A549 (cell line): ENCODE results near the gene IFI30. TPM values are rescaled to one million over a fixed set of nuclear protein-coding genes. Genes with fewer than 3 reads are reported as not detected.
A peak's percentile ranks its signal among the peaks of the same experiment; 100 is the strongest.

ENCODE experiments used
- ATAC-seq, 2 experiments: fragments of 200-7000 bp in 1 of 2; fragments of >200 bp in 1 of 2; cut with Nextera tagmentation in 1 of 2; cut with Tn5 transposase in 1 of 2; 3 replicates each; pipeline versions ENCODE4 v1.8.0 to v1.9.1; 2018 to 2020; ENCODE audit warnings: mild to moderate bottlenecking in 1 of 2, moderate library complexity in 1 of 2
- CTCF ChIA-PET: fragments of 300-600 bp; sonication (Branson Sonifier 250); formaldehyde crosslinking; extraction: SDS; loops from one replicate; lab custom pipeline; 2021; ENCODE audit warnings: antibody characterized with exemption, inconsistent platforms; lab: Yijun Ruan, JAX
- POLR2A ChIA-PET: fragments of 350-600 bp; formaldehyde crosslinking; extraction: SDS; loops from one replicate; lab custom pipeline; 2021; ENCODE audit warnings: antibody characterized with exemption, inconsistent platforms; lab: Yijun Ruan, JAX
- DNase-seq, 2 experiments: peaks; one replicate each; pipeline versions ENCODE4 v3.0.0 to v3.0.0-alpha.2; 2011 to 2016; ENCODE audit warnings: low read depth in 1 of 2, low spot score in 1 of 2
- FAIRE-seq: peaks from 2 replicates; lab custom pipeline; 2011; peaks lifted over from hg19 to GRCh38; lab: Jason Lieb, UNC
- H3K27ac ChIP-seq, 2 experiments: fragments of >200 bp; sonication (Bioruptor Twin); formaldehyde crosslinking; 3 replicates each; pipeline ENCODE4 v1.5.1; 2016 to 2017
- H3K4me1 ChIP-seq: fragments of >200 bp; sonication (Bioruptor Twin); formaldehyde crosslinking; 3 replicates; pipeline ENCODE4 v1.6.1; 2016
- H3K4me2 ChIP-seq: fragments of >200 bp; sonication (Bioruptor Twin); formaldehyde crosslinking; 3 replicates; pipeline ENCODE4 v1.6.1; 2016
- H3K4me3 ChIP-seq: fragments of >200 bp; sonication (Bioruptor Twin); formaldehyde crosslinking; 3 replicates; pipeline ENCODE4 v1.5.1; 2016
- H3K9me3 ChIP-seq: fragments of >200 bp; sonication (Bioruptor Twin); formaldehyde crosslinking; 3 replicates; pipeline ENCODE4 v1.6.1; 2016
- EHF ChIP-seq: fragments of 250-450 bp; sonication (Bioruptor Pico); IDR thresholded peaks from 2 replicates; pipeline ENCODE4 v1.5.0; 2020; ENCODE audit warnings: mild to moderate bottlenecking
- ESRRA ChIP-seq: fragments of 150-350 bp; IDR thresholded peaks from 2 replicates; pipeline ENCODE4 v1.6.1; 2014; ENCODE audit warnings: mild to moderate bottlenecking, low read length, borderline replicate concordance
- GATA3 ChIP-seq: IDR thresholded peaks from 2 replicates; pipeline ENCODE4 v1.6.1; 2012; ENCODE audit warnings: borderline replicate concordance
- HDAC2 ChIP-seq: fragments of 200-600 bp; sonication (generic); IDR thresholded peaks from 2 replicates; pipeline ENCODE4 v1.6.1; 2016
- HEYL ChIP-seq: fragments of 250-450 bp; sonication (Bioruptor Pico); IDR thresholded peaks from 2 replicates; pipeline ENCODE4 v1.8.0; 2021; ENCODE audit warnings: mild to moderate bottlenecking, moderate library complexity
- JUN ChIP-seq, 2 experiments: fragments of >200 bp; sonication (Bioruptor Twin); formaldehyde crosslinking; IDR thresholded peaks; 2 replicates in 1 of 2; 3 replicates in 1 of 2; pipeline ENCODE4 v1.6.1; 2016 to 2017
- KDM1A ChIP-seq: fragments of 200-600 bp; sonication (generic); IDR thresholded peaks from 2 replicates; pipeline ENCODE4 v1.6.1; 2016; ENCODE audit warnings: low read depth, mild to moderate bottlenecking
- KDM5A ChIP-seq: fragments of 200-600 bp; sonication (generic); IDR thresholded peaks from 2 replicates; pipeline ENCODE4 v1.6.1; 2016; ENCODE audit warnings: antibody characterized with exemption, mild to moderate bottlenecking
- RAD21 ChIP-seq, 2 experiments: fragments of >200 bp in 1 of 2; sonication (Bioruptor Twin) in 1 of 2; formaldehyde crosslinking in 1 of 2; IDR thresholded peaks in 1 of 2; conservative IDR thresholded peaks in 1 of 2; 2 replicates in 1 of 2; 3 replicates in 1 of 2; pipeline ENCODE4 v1.6.1; 2012 to 2018; ENCODE audit warnings: inconsistent platforms in 1 of 2
- RFX5 ChIP-seq: fragments of 450-650 bp; IDR thresholded peaks from 2 replicates; pipeline ENCODE4 v1.7.1; 2014; ENCODE audit warnings: antibody characterized with exemption, mild to moderate bottlenecking, moderate library complexity
- RNF2 ChIP-seq: fragments of 200-600 bp; sonication (generic); IDR thresholded peaks from 2 replicates; pipeline ENCODE4 v1.6.1; 2016; ENCODE audit warnings: low read depth, mild to moderate bottlenecking, antibody characterized with exemption, moderate library complexity, borderline replicate concordance
- ZC3H11A ChIP-seq: fragments of 450-650 bp; IDR thresholded peaks from 2 replicates; pipeline ENCODE4 v1.6.1; 2014; ENCODE audit warnings: antibody characterized with exemption, mild to moderate bottlenecking
- ZFP36 ChIP-seq: fragments of 450-650 bp; IDR thresholded peaks from 2 replicates; pipeline ENCODE4 v1.6.1; 2014; ENCODE audit warnings: borderline replicate concordance; ENCODE audit not compliant: partially characterized antibody
- WGBS: methylation state at CpG from one replicate; pipeline ENCODE4 v1.1.6; 2017; ENCODE audit errors: missing lambda C conversion rate; 5-methylcytosine and 5-hydroxymethylcytosine counted together
- polyA plus RNA-seq, 4 experiments: library from polyadenylated mRNA; depleted of rRNA in 3 of 4; stranded (reverse); fragments of >200 nt; fragmentation: RNase III in 1 of 4; extraction: RNeasy Plus Mini Kit Qiagen cat#74134 plus additional on column Dnase treatment in 1 of 4; gene quantifications; 2 replicates in 3 of 4; 3 replicates in 1 of 4; pipeline ENCODE4 v1.2.3, GENCODE V29; 2011 to 2017
- TF ChIP-seq, protein P1 (sequence below): fragments of >200 bp; sonication (Bioruptor Twin); formaldehyde crosslinking; IDR thresholded peaks from 3 replicates; pipeline ENCODE4 v1.6.1; 2016
- TF ChIP-seq, protein P2 (sequence below): IDR thresholded peaks from 2 replicates; pipeline ENCODE4 v1.6.1; 2012
- TF ChIP-seq, protein P3 (sequence below): fragments of 150-350 bp; IDR thresholded peaks from 2 replicates; pipeline ENCODE4 v1.6.1; 2014; ENCODE audit warnings: low read depth, mild to moderate bottlenecking, low read length

The IFI30 gene
- polyA plus RNA-seq, 2 of the 4 experiments (the other 2 are of a cell fraction) = 11.2 to 13.5 TPM

DNA sequence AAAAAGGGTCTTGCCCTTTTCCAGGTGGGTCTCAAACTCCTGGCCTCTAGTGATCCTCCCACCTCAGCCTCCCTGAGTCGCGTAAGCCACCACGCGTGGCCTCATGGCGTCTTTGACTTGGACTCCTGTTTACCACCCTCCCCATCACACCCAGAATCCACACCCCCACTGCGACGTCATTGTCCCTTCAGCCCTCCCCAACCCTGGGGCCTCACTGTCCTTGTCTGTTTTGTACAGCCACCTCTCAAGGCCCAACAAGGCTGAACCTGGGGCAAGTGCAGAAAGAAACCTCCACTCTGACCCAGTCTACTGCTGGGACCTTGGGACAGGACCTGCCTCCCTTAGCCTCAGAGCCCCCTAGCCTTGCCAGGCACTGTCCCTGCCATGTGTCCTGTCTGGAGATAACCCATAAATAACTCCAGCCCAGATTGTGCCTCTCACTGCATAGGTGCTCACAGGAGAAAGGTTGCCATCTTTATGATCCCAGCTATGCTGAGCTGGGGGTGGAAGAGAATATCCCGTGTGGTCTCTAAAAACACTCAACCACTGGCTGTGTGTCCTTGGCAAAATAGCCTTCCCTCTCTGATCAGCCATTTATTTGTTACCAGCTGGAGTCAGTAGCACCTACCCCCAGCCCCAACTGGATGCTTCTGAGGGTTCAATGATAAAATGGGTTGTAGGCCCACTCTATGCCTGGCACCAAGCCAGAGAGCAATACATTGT, 1.8 kb upstream of the IFI30 start:
- ChIA-PET CTCF (interaction anchor here (0.6 to 3.9 kb wide), 4 partner anchors 11 to 170 kb away, joined by 3 to 20 read pairs (median 4); no protein-coding TSS in a partner anchor), POLR2A (no interaction called here)
- no peak for TF ChIP-seq KDM1A
- TF ChIP-seq ESRRA = no peak
- TF ChIP-seq HDAC2 = no peak
- TF ChIP-seq ZC3H11A = no peak
- no peak for TF ChIP-seq KDM5A
- peak; percentile 49 for TF ChIP-seq ZFP36
- no peak for TF ChIP-seq RFX5
- ATAC-seq = no peak
- Histone ChIP-seq H3K4me3 (no peak overlapping the region), H3K4me2 (no peak overlapping the region), H3K4me1 (peaks cover 4% of the 10 kb centered on the region; the same call in 1 of the 3 replicates), H3K9me3 (no peaks in the 10 kb centered on the region), H3K27ac (no peak overlapping the region)
- WGBS = 94% methylated on average over 8 of the region's 8 CpGs
- FAIRE-seq = no peak
- DNase-seq = no peak

DNA sequence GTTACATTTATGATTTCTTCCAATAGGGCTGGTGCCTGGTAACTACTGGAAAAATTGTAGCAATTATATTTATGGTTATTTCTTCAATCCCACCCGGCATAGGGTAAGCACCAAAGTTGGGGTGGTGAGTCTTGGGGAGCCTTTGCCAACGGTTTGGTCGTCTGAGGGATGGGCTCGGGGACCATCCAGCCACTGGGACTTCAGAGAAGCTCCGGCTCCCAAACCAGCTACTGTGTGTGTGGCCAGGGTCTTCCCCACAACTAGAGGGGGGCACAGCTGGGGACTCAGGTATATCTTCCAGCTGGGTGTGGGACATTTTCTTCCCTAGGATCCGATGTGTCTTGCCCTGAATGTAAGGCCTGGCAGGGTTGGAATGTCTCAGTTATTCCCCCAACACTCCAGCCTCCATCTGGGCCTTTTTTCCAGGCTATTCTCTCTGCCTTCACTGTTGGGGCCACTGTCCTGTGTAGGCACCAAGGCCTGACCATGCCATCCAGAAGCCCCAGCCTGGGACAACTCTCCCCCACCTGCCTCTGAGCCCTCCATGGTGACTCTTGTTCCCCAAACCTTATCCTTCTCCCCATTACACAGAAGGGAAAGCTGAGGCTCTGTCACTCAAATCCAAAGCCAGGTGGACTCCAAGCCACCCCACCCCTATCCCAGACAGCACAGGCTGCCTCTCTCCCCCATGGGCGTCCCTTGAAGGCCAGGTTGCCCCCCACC, 1.1 kb upstream of the IFI30 start:
- no peak overlapping the region for H3K4me2 ChIP-seq
- TF ChIP-seq JUN (IDR thresholded peaks at IDR 0.05) = no peak
- TF ChIP-seq, protein P1, sequence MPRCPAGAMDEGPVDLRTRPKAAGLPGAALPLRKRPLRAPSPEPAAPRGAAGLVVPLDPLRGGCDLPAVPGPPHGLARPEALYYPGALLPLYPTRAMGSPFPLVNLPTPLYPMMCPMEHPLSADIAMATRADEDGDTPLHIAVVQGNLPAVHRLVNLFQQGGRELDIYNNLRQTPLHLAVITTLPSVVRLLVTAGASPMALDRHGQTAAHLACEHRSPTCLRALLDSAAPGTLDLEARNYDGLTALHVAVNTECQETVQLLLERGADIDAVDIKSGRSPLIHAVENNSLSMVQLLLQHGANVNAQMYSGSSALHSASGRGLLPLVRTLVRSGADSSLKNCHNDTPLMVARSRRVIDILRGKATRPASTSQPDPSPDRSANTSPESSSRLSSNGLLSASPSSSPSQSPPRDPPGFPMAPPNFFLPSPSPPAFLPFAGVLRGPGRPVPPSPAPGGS = no peak
- TF ChIP-seq, protein P2, sequence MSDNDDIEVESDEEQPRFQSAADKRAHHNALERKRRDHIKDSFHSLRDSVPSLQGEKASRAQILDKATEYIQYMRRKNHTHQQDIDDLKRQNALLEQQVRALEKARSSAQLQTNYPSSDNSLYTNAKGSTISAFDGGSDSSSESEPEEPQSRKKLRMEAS = no peak
- TF ChIP-seq, protein P3, sequence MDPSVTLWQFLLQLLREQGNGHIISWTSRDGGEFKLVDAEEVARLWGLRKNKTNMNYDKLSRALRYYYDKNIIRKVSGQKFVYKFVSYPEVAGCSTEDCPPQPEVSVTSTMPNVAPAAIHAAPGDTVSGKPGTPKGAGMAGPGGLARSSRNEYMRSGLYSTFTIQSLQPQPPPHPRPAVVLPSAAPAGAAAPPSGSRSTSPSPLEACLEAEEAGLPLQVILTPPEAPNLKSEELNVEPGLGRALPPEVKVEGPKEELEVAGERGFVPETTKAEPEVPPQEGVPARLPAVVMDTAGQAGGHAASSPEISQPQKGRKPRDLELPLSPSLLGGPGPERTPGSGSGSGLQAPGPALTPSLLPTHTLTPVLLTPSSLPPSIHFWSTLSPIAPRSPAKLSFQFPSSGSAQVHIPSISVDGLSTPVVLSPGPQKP = no peak
- no peak for TF ChIP-seq EHF
- TF ChIP-seq, all 56 proteins: peak for 0
- Histone ChIP-seq H3K9me3 (no peaks in the 10 kb centered on the region), H3K4me1 (peaks cover 4% of the 10 kb centered on the region; the same call in 1 of the 3 replicates), H3K4me3 (no peak overlapping the region), H3K27ac (no peak overlapping the region; a peak in 1 of 6 replicates)
- CTCF ChIA-PET = interaction anchor here (3.9 kb wide), 1 partner anchor 11 kb away, joined by 20 read pairs; no protein-coding TSS in a partner anchor
- WGBS = 90% methylated on average over 6 of the region's 7 CpGs
- no peak for ATAC-seq
- DNase-seq = no peak
- no peak for FAIRE-seq
- POLR2A ChIA-PET = no interaction called here

DNA sequence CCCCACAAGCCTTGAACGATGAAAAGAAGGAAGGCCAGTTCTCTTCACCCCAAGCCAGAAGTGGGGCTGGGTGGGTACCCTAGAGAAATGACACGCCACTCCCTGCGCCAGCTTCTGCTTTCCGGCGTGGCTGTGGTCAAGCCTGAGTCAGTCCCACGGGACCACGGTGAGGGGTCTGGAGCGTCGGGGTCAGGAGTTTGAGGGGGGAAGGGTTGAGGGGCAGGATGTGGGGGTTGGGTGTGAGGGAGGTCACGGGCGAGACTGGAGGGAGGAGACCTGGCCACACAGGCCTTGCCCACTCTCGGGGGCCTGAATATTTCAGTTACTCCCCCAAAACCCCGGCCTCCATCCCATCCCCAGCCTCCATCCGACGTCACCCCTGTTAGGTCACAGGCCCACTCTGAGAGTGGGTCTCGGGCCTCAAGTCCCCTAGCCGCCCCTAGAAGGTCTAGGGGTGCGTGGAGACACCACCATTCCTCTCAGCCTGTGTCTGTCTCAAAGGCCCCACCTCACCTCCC, 500 bp upstream of the IFI30 start:
- TF ChIP-seq RNF2 (no peak), HEYL (CRISPR knock-in tag) (no peak), GATA3 (no peak), RAD21 (conservative IDR thresholded peaks at IDR 0.05 in 1 of 2, IDR thresholded peaks at IDR 0.05 in 1 of 2) (no peak)
- TF ChIP-seq, all 56 proteins: peak for 0
- H3K9me3 ChIP-seq = no peaks in the 10 kb centered on the region
- H3K4me3 ChIP-seq = peak overlapping the region; percentile 62; the same call in 2 of the 3 replicates
- 58% methylated on average over 9 of the region's 18 CpGs for WGBS
- FAIRE-seq (no peak), ATAC-seq (peak; percentile 33 to 48; a peak in 2 of 6 replicates), DNase-seq (no peak)
- POLR2A ChIA-PET = no interaction called here
- H3K27ac ChIP-seq = peak overlapping the region; percentile 52 to 77; a peak in 5 of 6 replicates
- peak overlapping the region; percentile 99 for H3K4me2 ChIP-seq
- CTCF ChIA-PET = interaction anchor here (3.9 kb wide), 1 partner anchor 12 kb away, joined by 20 read pairs; no protein-coding TSS in a partner anchor
- H3K4me1 ChIP-seq = peaks cover 4% of the 10 kb centered on the region; the same call in 1 of the 3 replicates
